SKM-1 (cell line): ENCODE data around the gene SNAI1.
A peak's percentile ranks its signal among the peaks of the same experiment; 100 is the strongest.
"Not testable (repeated sequence)": the region's sequence is repeated elsewhere in the genome, so short reads cannot be mapped to it uniquely, and the experiment has no call there.

Experiments used
- DNase-seq: peaks from one replicate; lab custom pipeline; 2025; ENCODE audit not compliant: unreplicated experiment; lab: John Stamatoyannopoulos, UW

The SNAI1 gene

GRCh38 chr20:49961413-49961812, 21.4 kb upstream of the SNAI1 start:
- no peak for DNase-seq

GRCh38 chr20:49964964-49965780, 17.6 kb upstream of the SNAI1 start:
- DNase-seq, result peak; percentile 60

GRCh38 chr20:49965781-49966305, 16.9 kb upstream of the SNAI1 start:
- DNase-seq, result no peak

GRCh38 chr20:49966861-49967260, 15.9 kb upstream of the SNAI1 start:
- no peak for DNase-seq

GRCh38 chr20:49969234-49969633, 13.5 kb upstream of the SNAI1 start:
- no peak for DNase-seq

- DNase-seq, result no peak
Observed at GRCh38 chr20:49969946-49970345, 12.8 kb upstream of the SNAI1 start.

- no peak for DNase-seq
Observed at GRCh38 chr20:49970498-49970897, 12.3 kb upstream of the SNAI1 start.

GRCh38 chr20:49973981-49974380, 8.8 kb upstream of the SNAI1 start:
- no peak for DNase-seq

- no peak for DNase-seq
Observed at GRCh38 chr20:49976542-49976941, 6.2 kb upstream of the SNAI1 start.

- DNase-seq, result not testable (repeated sequence)
Observed at GRCh38 chr20:49977740-49978139, 5.0 kb upstream of the SNAI1 start.

GRCh38 chr20:49978685-49979029, 4.1 kb upstream of the SNAI1 start:
- DNase-seq, result no peak

GRCh38 chr20:49979030-49979832, 3.5 kb upstream of the SNAI1 start:
- DNase-seq, result peak; percentile 26

- DNase-seq, result no peak
Observed at GRCh38 chr20:49980140-49981008, 2.4 kb upstream of the SNAI1 start.

- no peak for DNase-seq
Observed at GRCh38 chr20:49981218-49982071, 1.3 kb upstream of the SNAI1 start.

- DNase-seq, result no peak
Observed at GRCh38 chr20:49982072-49982345, 771 bp upstream of the SNAI1 start.

GRCh38 chr20:49983123-49983847, 505 bp downstream of the SNAI1 start:
- no peak for DNase-seq

- no peak for DNase-seq
Observed at GRCh38 chr20:49983848-49984408, 1.1 kb downstream of the SNAI1 start.

- DNase-seq, result no peak
Observed at GRCh38 chr20:49984426-49985153, 1.8 kb downstream of the SNAI1 start.

GRCh38 chr20:49985157-49985556, 2.4 kb downstream of the SNAI1 start:
- no peak for DNase-seq
